Body of pancreas (tissue), 4 donors: ENCODE measurements around the gene RPL18A. TPM values are rescaled to one million over a fixed set of nuclear protein-coding genes. Genes with fewer than 3 reads are reported as not detected.

Experiments
- ATAC-seq: fragments of 150-250 bp; one replicate; pipeline ENCODE4 v1.9.1; 2016
- DNase-seq, 4 donors: peaks; one replicate each; pipeline ENCODE4 v3.0.0-alpha.2; 2019
- H3K27ac ChIP-seq, 4 donors: fragments of 200-600 bp; sonication (generic); 1 replicate in 3 of 4; 2 replicates in 1 of 4; pipeline versions ENCODE4 v1.5.1 to v1.6.1; 2016 to 2019; ENCODE audit warnings: mild to moderate bottlenecking in 1 of 4, mixed read lengths in 1 of 4, moderate library complexity in 1 of 4
- H3K27me3 ChIP-seq, 2 donors: fragments of 200-600 bp; sonication (generic); one replicate each; pipeline ENCODE4 v1.6.0; 2016; ENCODE audit warnings: mild to moderate bottlenecking in 1 of 2
- H3K36me3 ChIP-seq, 2 donors: fragments of 200-600 bp; sonication (generic); replicated peaks in 1 of 2; 2 replicates each; pipeline ENCODE4 v1.5.1; 2016; ENCODE audit warnings: low read depth in 2 of 2; ENCODE audit not compliant: insufficient read depth in 1 of 2
- H3K4me1 ChIP-seq: fragments of 200-600 bp; sonication (generic); one replicate; pipeline ENCODE4 v1.6.0; 2016
- H3K4me3 ChIP-seq, 2 donors: fragments of 200-600 bp; sonication (generic); 1 replicate in 1 of 2; 2 replicates in 1 of 2; pipeline ENCODE4 v1.5.1; 2016 to 2019
- H3K9me3 ChIP-seq, 3 donors: fragments of 200-600 bp; sonication (generic); 1 replicate in 2 of 3; 2 replicates in 1 of 3; pipeline ENCODE4 v1.5.1; 2016
- CTCF ChIP-seq, 7 experiments: fragments of 450-650 bp in 4 of 7; fragments of 200-600 bp in 3 of 7; sonication (generic) in 3 of 7; IDR thresholded peaks; one replicate each; pipeline ENCODE4 v1.5.1; 2016 to 2019; ENCODE audit warnings: antibody characterized with exemption in 7 of 7
- POLR2A ChIP-seq, 3 donors: fragments of 450-650 bp; IDR thresholded peaks; one replicate each; pipeline ENCODE4 v1.6.1; 2016; ENCODE audit warnings: antibody characterized with exemption in 3 of 3, mild to moderate bottlenecking in 2 of 3
- WGBS, 2 donors: methylation state at CpG; one replicate each; pipeline ENCODE4 v1.1.5; 2017; 5-methylcytosine and 5-hydroxymethylcytosine counted together
- intact Hi-C: fragments of 100-400 bp; cut with DNase I; formaldehyde crosslinking; loops from one replicate; pipeline ENCODE4 v1.15.1; 2023
- total RNA-seq, 2 donors: library from RNA; depleted of rRNA; stranded (reverse); fragments of >200 nt; gene quantifications; one replicate each; pipeline ENCODE4 v1.1.0, GENCODE V29; 2016

Gene RPL18A
- total RNA-seq, 2 donors from 2014 or later, result 1,158 to 1,588 TPM

- Histone ChIP-seq H3K4me3 (no peak overlapping the region), H3K27me3 (no peaks in the 10 kb centered on the region), H3K9me3 (no peaks in the 10 kb centered on the region), H3K36me3 (no peaks in the 10 kb centered on the region), H3K4me1 (peaks cover 15% of the 10 kb centered on the region), H3K27ac (no peak overlapping the region)
- intact Hi-C loops, result loop anchor here (10.0 kb wide), 1 partner anchor 137 kb away; no protein-coding TSS in a partner anchor
- DNase-seq (peak in 1 of 4 donors; percentile 34), ATAC-seq (peak; percentile 31)
- 22 to 25% methylated on average over 5 to 30 of the region's 30 CpGs for WGBS, 2 donors
- TF ChIP-seq CTCF (IDR thresholded peaks at IDR 0.05), result no peak
- TF ChIP-seq POLR2A (IDR thresholded peaks at IDR 0.05), result no peak
These were observed 18.3 kb upstream of the RPL18A start for GRCh38 chr19:17841371-17841809.

GRCh38 chr19:17841810-17842662 lies 17.7 kb upstream of the RPL18A start:
- ATAC-seq (peak; percentile 69), DNase-seq (peak; percentile 69 to 78 (median 75))
- Histone ChIP-seq H3K9me3 (no peaks in the 10 kb centered on the region), H3K4me3 (no peak overlapping the region), H3K27ac (no peak overlapping the region), H3K27me3 (no peaks in the 10 kb centered on the region), H3K4me1 (peaks cover 15% of the 10 kb centered on the region), H3K36me3 (no peaks in the 10 kb centered on the region)
- intact Hi-C loops, result loop anchor here (10.0 kb wide), 1 partner anchor 137 kb away; no protein-coding TSS in a partner anchor
- TF ChIP-seq POLR2A (IDR thresholded peaks at IDR 0.05), result no peak
- TF ChIP-seq CTCF (IDR thresholded peaks at IDR 0.05), result no peak
- WGBS, 2 donors, result 10 to 21% methylated on average over 24 to 28 of the region's 56 CpGs

GRCh38 chr19:17842663-17843291 lies 16.9 kb upstream of the RPL18A start:
- H3K27me3 ChIP-seq, result no peaks in the 10 kb centered on the region
- H3K9me3 ChIP-seq, result no peaks in the 10 kb centered on the region
- no peak overlapping the region for H3K27ac ChIP-seq
- no peak for DNase-seq
- ATAC-seq, result no peak
- intact Hi-C loops, result loop anchor here (10.0 kb wide), 1 partner anchor 138 kb away; no protein-coding TSS in a partner anchor
- TF ChIP-seq POLR2A (IDR thresholded peaks at IDR 0.05), result no peak
- H3K36me3 ChIP-seq, result no peaks in the 10 kb centered on the region
- no peak overlapping the region for H3K4me3 ChIP-seq
- peaks cover 15% of the 10 kb centered on the region for H3K4me1 ChIP-seq
- 52 to 65% methylated on average over 2 to 14 of the region's 20 CpGs for whole genome bisulfite sequencing, 2 donors

- 65 to 80% methylated on average over 8 to 9 of the region's 9 CpGs for WGBS, 2 donors
- no peak for ATAC-seq
- intact Hi-C loops, result loop anchor here (10.0 kb wide), 1 partner anchor 139 kb away; no protein-coding TSS in a partner anchor
These were observed 16.4 kb upstream of the RPL18A start for GRCh38 chr19:17843292-17843827.

More at GRCh38 chr19:17843292-17843827, 16.4 kb upstream of the RPL18A start:
- Histone ChIP-seq H3K4me3 (no peak overlapping the region), H3K27me3 (no peaks in the 10 kb centered on the region), H3K36me3 (no peaks in the 10 kb centered on the region), H3K4me1 (peaks cover 20% of the 10 kb centered on the region), H3K9me3 (no peaks in the 10 kb centered on the region), H3K27ac (no peak overlapping the region)
- DNase-seq, result no peak
- TF ChIP-seq CTCF (IDR thresholded peaks at IDR 0.05) (no peak), POLR2A (IDR thresholded peaks at IDR 0.05) (no peak)
